Measurements from ENCODE around the gene ZFR.

ZFR gene

DNA sequence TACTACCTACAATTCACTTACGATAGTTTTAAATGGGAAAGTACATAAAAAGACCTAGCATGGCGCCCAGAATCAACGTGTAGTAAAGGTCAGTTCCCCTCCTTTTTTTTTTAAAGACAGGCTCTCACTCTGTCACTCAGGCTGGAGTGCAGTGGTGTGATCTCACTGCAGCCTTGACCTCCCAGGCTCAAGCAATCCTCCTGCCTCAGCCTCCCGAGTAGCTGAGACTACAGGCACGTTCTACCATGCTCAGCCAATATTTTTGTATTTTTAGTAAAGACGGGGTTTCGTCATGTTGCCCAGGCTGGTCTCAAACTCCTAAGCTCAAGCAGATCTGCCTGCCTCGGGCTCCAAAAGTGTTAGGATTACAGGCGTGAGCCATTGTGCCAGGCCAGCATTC, 91.1 kb downstream of the ZFR start:
- H3K27ac ChIP-seq (ENCODE audit: insufficient read depth, low read length, poor library complexity, severe bottlenecking): no peak overlapping the region
- H3K27me3 ChIP-seq (replicated peaks; ENCODE audit: control insufficient read depth, insufficient read depth, low read length, poor library complexity, severe bottlenecking): no peaks in the 10 kb centered on the region
- no peaks in the 10 kb centered on the region for H3K9me3 ChIP-seq (ENCODE audit: control insufficient read depth, low read length)
- DNase-seq: no peak
- peaks cover 6% of the 10 kb centered on the region for H3K36me3 ChIP-seq (ENCODE audit: control insufficient read depth, insufficient read depth, low read length)
- H3K4me1 ChIP-seq (ENCODE audit: control insufficient read depth, insufficient read depth, low read length, poor library complexity, severe bottlenecking): no peaks in the 10 kb centered on the region
- no peak overlapping the region for H3K4me3 ChIP-seq (ENCODE audit: insufficient read depth, low read depth, low read length, poor library complexity, severe bottlenecking)

- DNase-seq: no peak
- Histone ChIP-seq H3K4me1 (ENCODE audit: control insufficient read depth, insufficient read depth, low read length, poor library complexity, severe bottlenecking) (no peaks in the 10 kb centered on the region), H3K9me3 (ENCODE audit: control insufficient read depth, low read length) (no peaks in the 10 kb centered on the region), H3K27ac (ENCODE audit: insufficient read depth, low read length, poor library complexity, severe bottlenecking) (no peak overlapping the region), H3K4me3 (ENCODE audit: insufficient read depth, low read depth, low read length, poor library complexity, severe bottlenecking) (no peak overlapping the region), H3K36me3 (ENCODE audit: control insufficient read depth, insufficient read depth, low read length) (peaks cover 4% of the 10 kb centered on the region), H3K27me3 (replicated peaks; ENCODE audit: control insufficient read depth, insufficient read depth, low read length, poor library complexity, severe bottlenecking) (no peaks in the 10 kb centered on the region)
Observed at GRCh38 chr5:32352685-32353084, 91.9 kb downstream of the ZFR start.

GRCh38 chr5:32346869-32347268, 97.7 kb downstream of the ZFR start:
- H3K9me3 ChIP-seq (ENCODE audit: control insufficient read depth, low read length): no peaks in the 10 kb centered on the region
- no peak overlapping the region for H3K27ac ChIP-seq (ENCODE audit: insufficient read depth, low read length, poor library complexity, severe bottlenecking)
- H3K4me3 ChIP-seq (ENCODE audit: insufficient read depth, low read depth, low read length, poor library complexity, severe bottlenecking): no peak overlapping the region
- H3K4me1 ChIP-seq (ENCODE audit: control insufficient read depth, insufficient read depth, low read length, poor library complexity, severe bottlenecking): no peaks in the 10 kb centered on the region
- no peaks in the 10 kb centered on the region for H3K27me3 ChIP-seq (replicated peaks; ENCODE audit: control insufficient read depth, insufficient read depth, low read length, poor library complexity, severe bottlenecking)
- no peak for DNase-seq
- H3K36me3 ChIP-seq (ENCODE audit: control insufficient read depth, insufficient read depth, low read length): no peaks in the 10 kb centered on the region

GRCh38 chr5:32343058-32343672, 101.4 kb downstream of the ZFR start:
- no peaks in the 10 kb centered on the region for H3K36me3 ChIP-seq (ENCODE audit: control insufficient read depth, insufficient read depth, low read length)
- peaks cover 4% of the 10 kb centered on the region for H3K9me3 ChIP-seq (ENCODE audit: control insufficient read depth, low read length)
- no peak overlapping the region for H3K4me3 ChIP-seq (ENCODE audit: insufficient read depth, low read depth, low read length, poor library complexity, severe bottlenecking)
- no peaks in the 10 kb centered on the region for H3K27me3 ChIP-seq (replicated peaks; ENCODE audit: control insufficient read depth, insufficient read depth, low read length, poor library complexity, severe bottlenecking)
- H3K27ac ChIP-seq (ENCODE audit: insufficient read depth, low read length, poor library complexity, severe bottlenecking): no peak overlapping the region
- no peaks in the 10 kb centered on the region for H3K4me1 ChIP-seq (ENCODE audit: control insufficient read depth, insufficient read depth, low read length, poor library complexity, severe bottlenecking)
- no peak for DNase-seq

DNA sequence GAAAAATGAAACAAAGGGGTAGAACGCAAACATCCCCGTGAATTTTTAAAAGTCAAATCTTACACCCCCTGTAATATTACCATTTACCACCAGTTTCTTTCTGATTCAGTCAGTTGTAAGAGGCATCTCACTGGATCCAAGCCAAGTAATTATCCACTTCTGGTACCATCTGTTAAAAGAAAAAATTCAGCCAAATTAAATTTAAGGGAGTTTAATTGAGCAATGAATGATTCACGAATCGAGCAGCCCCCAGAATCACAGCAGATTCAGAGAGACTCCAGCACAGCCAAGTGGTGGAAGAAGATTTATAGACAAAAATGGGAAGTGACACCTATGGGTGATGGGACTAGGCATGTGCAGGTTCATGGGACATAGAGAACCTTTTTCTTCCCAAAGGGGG, 101.9 kb downstream of the ZFR start:
- peaks cover 4% of the 10 kb centered on the region for H3K9me3 ChIP-seq (ENCODE audit: control insufficient read depth, low read length)
- no peak overlapping the region for H3K27ac ChIP-seq (ENCODE audit: insufficient read depth, low read length, poor library complexity, severe bottlenecking)
- no peaks in the 10 kb centered on the region for H3K36me3 ChIP-seq (ENCODE audit: control insufficient read depth, insufficient read depth, low read length)
- H3K27me3 ChIP-seq (replicated peaks; ENCODE audit: control insufficient read depth, insufficient read depth, low read length, poor library complexity, severe bottlenecking): no peaks in the 10 kb centered on the region
- no peak for DNase-seq
- H3K4me3 ChIP-seq (ENCODE audit: insufficient read depth, low read depth, low read length, poor library complexity, severe bottlenecking): no peak overlapping the region
- no peaks in the 10 kb centered on the region for H3K4me1 ChIP-seq (ENCODE audit: control insufficient read depth, insufficient read depth, low read length, poor library complexity, severe bottlenecking)

DNA sequence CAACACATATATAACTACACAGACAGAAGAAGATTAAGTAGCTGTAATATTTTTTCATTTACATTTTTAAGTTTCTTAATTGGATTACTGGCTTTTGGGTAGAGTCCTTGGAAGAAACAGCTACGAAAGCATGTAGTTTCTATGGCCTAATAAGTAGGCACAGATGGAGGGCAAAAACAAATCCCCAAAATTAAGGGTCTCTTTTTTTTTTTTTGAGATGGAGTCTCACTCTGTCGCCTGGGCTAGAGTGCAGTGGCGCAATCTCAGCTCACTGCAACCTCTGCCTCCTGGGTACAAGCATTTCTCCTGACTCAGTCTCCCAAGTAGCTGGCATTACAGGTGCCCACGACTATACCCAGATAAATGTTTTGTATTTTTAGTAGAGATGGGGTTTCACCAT, 104.7 kb downstream of the ZFR start:
- Histone ChIP-seq H3K4me1 (ENCODE audit: control insufficient read depth, insufficient read depth, low read length, poor library complexity, severe bottlenecking) (no peaks in the 10 kb centered on the region), H3K36me3 (ENCODE audit: control insufficient read depth, insufficient read depth, low read length) (no peaks in the 10 kb centered on the region), H3K9me3 (ENCODE audit: control insufficient read depth, low read length) (peaks cover 4% of the 10 kb centered on the region), H3K4me3 (ENCODE audit: insufficient read depth, low read depth, low read length, poor library complexity, severe bottlenecking) (no peak overlapping the region), H3K27me3 (replicated peaks; ENCODE audit: control insufficient read depth, insufficient read depth, low read length, poor library complexity, severe bottlenecking) (no peaks in the 10 kb centered on the region), H3K27ac (ENCODE audit: insufficient read depth, low read length, poor library complexity, severe bottlenecking) (no peak overlapping the region)
- DNase-seq: no peak

DNA sequence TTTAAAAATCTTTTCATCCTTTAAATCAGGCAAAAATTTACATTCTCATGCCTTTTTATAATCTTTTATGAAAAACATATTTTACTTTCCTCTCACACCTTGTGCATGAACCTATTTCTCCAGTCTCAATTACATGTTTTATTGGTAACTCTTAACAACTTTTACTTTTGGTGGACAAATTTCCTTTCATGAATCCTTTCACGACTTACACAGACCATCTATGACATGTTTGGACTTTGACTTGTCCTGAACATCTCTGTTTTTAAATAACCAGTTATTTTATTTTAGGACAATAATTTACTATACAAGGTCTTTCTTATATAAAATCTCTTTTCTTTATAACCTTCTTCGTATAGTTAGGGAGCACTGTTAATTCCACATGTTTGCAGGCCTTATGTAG, 105.3 kb downstream of the ZFR start:
- H3K27ac ChIP-seq (ENCODE audit: insufficient read depth, low read length, poor library complexity, severe bottlenecking): no peak overlapping the region
- no peak overlapping the region for H3K4me3 ChIP-seq (ENCODE audit: insufficient read depth, low read depth, low read length, poor library complexity, severe bottlenecking)
- no peaks in the 10 kb centered on the region for H3K4me1 ChIP-seq (ENCODE audit: control insufficient read depth, insufficient read depth, low read length, poor library complexity, severe bottlenecking)
- H3K36me3 ChIP-seq (ENCODE audit: control insufficient read depth, insufficient read depth, low read length): no peaks in the 10 kb centered on the region
- DNase-seq: no peak
- H3K9me3 ChIP-seq (ENCODE audit: control insufficient read depth, low read length): peaks cover 4% of the 10 kb centered on the region
- H3K27me3 ChIP-seq (replicated peaks; ENCODE audit: control insufficient read depth, insufficient read depth, low read length, poor library complexity, severe bottlenecking): no peaks in the 10 kb centered on the region

DNA sequence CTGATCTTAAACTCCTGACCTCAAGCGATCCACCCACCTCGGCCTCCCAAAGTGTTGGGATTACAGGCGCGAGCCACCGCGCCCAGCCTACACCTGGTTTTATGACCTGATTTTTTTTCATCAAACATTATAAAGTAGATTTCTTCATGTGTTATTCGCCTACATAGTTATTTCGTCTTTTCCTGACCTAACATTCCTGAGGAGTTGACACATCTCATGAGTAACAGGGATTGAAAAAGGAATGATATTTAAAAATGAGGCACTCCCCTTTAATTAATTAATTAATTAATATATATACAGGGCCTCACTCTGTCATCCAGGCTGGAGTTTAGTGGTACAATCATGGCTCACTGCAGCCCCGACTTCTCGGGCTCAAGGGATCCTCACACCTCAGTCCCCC, 111.6 kb downstream of the ZFR start:
- Histone ChIP-seq H3K4me1 (ENCODE audit: control insufficient read depth, insufficient read depth, low read length, poor library complexity, severe bottlenecking) (no peaks in the 10 kb centered on the region), H3K4me3 (ENCODE audit: insufficient read depth, low read depth, low read length, poor library complexity, severe bottlenecking) (no peak overlapping the region), H3K27ac (ENCODE audit: insufficient read depth, low read length, poor library complexity, severe bottlenecking) (no peak overlapping the region), H3K27me3 (replicated peaks; ENCODE audit: control insufficient read depth, insufficient read depth, low read length, poor library complexity, severe bottlenecking) (no peaks in the 10 kb centered on the region), H3K9me3 (ENCODE audit: control insufficient read depth, low read length) (no peaks in the 10 kb centered on the region), H3K36me3 (ENCODE audit: control insufficient read depth, insufficient read depth, low read length) (no peaks in the 10 kb centered on the region)
- DNase-seq: no peak

DNA sequence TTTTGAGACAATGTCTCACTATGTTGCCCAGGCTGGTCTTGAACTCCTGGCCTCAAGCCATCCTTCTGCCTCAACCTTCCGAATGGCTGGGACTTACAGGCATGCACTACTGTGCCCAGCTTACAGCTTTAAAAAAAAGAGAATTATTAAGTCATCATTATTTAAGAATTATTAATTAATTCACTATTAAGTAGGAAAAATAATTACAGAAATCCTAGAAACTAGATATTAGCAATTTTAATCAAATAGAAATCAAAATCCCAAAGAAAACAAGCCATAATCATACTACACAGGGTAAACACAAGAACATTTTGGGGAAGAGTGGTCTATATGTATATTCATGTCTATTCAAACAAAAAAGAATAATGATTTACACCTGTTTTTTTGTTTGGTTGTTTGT, 112.2 kb downstream of the ZFR start:
- Histone ChIP-seq H3K36me3 (ENCODE audit: control insufficient read depth, insufficient read depth, low read length) (no peaks in the 10 kb centered on the region), H3K27me3 (replicated peaks; ENCODE audit: control insufficient read depth, insufficient read depth, low read length, poor library complexity, severe bottlenecking) (no peaks in the 10 kb centered on the region), H3K4me1 (ENCODE audit: control insufficient read depth, insufficient read depth, low read length, poor library complexity, severe bottlenecking) (no peaks in the 10 kb centered on the region), H3K27ac (ENCODE audit: insufficient read depth, low read length, poor library complexity, severe bottlenecking) (no peak overlapping the region), H3K4me3 (ENCODE audit: insufficient read depth, low read depth, low read length, poor library complexity, severe bottlenecking) (no peak overlapping the region), H3K9me3 (ENCODE audit: control insufficient read depth, low read length) (no peaks in the 10 kb centered on the region)
- DNase-seq: no peak

DNA sequence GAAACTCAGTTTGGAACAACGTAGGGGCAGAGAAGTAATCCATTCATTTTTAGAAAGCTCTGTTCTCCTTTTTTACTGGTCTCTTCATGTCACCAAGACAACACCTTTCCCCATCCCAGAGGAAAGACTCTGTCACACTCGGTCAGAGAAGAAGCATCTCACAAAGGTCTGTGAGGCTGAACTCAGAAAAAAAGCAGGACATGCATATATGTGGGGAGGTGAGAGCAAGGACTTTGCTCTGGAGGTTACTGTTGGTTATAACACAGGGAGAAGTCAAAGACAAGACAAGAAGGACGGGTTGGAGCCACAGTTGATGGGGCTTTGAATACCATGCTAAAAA, 112.6 kb downstream of the ZFR start:
- H3K9me3 ChIP-seq (ENCODE audit: control insufficient read depth, low read length): no peaks in the 10 kb centered on the region
- DNase-seq: no peak
- H3K27ac ChIP-seq (ENCODE audit: insufficient read depth, low read length, poor library complexity, severe bottlenecking): no peak overlapping the region
- H3K4me3 ChIP-seq (ENCODE audit: insufficient read depth, low read depth, low read length, poor library complexity, severe bottlenecking): no peak overlapping the region
- H3K4me1 ChIP-seq (ENCODE audit: control insufficient read depth, insufficient read depth, low read length, poor library complexity, severe bottlenecking): no peaks in the 10 kb centered on the region
- H3K36me3 ChIP-seq (ENCODE audit: control insufficient read depth, insufficient read depth, low read length): no peaks in the 10 kb centered on the region
- H3K27me3 ChIP-seq (replicated peaks; ENCODE audit: control insufficient read depth, insufficient read depth, low read length, poor library complexity, severe bottlenecking): no peaks in the 10 kb centered on the region

All from effector memory CD4-positive, alpha-beta T cell (primary cell).